ENCODE data around the gene SPAG9. TPM values are rescaled to one million over a fixed set of nuclear protein-coding genes. Genes with fewer than 3 reads are reported as not detected.

The SPAG9 gene
- total and polyA plus RNA-seq, 2 of the 8 experiments (the other 6 are each of a cell fraction or from before 2014, with no cell fraction given), result 9.8 to 63.8 TPM

DNA sequence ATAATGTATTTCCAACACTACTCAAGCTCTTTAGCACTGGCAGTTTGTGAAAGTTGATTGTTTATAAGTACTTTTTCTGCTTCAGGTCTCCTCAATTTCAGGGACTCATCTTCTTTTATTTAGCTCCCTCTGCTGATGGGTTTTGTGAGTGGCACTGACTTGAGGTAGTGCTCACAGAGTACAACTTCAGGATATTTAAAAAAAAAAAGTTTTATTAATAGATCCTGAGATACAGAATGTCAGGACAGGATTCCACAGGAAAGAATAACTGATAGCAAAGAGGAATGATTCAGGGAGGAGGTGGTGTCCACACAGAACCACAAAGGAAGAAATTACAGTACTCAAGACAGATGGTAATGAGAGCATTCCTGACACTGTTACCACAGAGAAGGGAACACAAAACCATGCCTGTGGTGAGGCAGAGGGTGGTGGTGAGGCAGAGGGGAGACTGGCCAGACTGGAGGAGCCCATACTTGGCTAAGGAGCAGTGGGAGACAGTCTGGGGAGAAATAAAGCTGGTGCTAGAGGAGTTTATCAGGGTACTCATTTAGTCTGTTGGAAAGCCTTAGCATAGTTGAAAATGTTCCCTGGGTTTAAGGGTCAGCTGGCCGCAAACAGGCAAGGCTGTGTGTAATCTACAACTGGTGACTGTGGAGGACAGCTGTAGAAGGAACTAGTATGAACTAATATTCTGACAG is 63.7 kb downstream of the SPAG9 start (continued):
- TF ChIP-seq, protein P1, sequence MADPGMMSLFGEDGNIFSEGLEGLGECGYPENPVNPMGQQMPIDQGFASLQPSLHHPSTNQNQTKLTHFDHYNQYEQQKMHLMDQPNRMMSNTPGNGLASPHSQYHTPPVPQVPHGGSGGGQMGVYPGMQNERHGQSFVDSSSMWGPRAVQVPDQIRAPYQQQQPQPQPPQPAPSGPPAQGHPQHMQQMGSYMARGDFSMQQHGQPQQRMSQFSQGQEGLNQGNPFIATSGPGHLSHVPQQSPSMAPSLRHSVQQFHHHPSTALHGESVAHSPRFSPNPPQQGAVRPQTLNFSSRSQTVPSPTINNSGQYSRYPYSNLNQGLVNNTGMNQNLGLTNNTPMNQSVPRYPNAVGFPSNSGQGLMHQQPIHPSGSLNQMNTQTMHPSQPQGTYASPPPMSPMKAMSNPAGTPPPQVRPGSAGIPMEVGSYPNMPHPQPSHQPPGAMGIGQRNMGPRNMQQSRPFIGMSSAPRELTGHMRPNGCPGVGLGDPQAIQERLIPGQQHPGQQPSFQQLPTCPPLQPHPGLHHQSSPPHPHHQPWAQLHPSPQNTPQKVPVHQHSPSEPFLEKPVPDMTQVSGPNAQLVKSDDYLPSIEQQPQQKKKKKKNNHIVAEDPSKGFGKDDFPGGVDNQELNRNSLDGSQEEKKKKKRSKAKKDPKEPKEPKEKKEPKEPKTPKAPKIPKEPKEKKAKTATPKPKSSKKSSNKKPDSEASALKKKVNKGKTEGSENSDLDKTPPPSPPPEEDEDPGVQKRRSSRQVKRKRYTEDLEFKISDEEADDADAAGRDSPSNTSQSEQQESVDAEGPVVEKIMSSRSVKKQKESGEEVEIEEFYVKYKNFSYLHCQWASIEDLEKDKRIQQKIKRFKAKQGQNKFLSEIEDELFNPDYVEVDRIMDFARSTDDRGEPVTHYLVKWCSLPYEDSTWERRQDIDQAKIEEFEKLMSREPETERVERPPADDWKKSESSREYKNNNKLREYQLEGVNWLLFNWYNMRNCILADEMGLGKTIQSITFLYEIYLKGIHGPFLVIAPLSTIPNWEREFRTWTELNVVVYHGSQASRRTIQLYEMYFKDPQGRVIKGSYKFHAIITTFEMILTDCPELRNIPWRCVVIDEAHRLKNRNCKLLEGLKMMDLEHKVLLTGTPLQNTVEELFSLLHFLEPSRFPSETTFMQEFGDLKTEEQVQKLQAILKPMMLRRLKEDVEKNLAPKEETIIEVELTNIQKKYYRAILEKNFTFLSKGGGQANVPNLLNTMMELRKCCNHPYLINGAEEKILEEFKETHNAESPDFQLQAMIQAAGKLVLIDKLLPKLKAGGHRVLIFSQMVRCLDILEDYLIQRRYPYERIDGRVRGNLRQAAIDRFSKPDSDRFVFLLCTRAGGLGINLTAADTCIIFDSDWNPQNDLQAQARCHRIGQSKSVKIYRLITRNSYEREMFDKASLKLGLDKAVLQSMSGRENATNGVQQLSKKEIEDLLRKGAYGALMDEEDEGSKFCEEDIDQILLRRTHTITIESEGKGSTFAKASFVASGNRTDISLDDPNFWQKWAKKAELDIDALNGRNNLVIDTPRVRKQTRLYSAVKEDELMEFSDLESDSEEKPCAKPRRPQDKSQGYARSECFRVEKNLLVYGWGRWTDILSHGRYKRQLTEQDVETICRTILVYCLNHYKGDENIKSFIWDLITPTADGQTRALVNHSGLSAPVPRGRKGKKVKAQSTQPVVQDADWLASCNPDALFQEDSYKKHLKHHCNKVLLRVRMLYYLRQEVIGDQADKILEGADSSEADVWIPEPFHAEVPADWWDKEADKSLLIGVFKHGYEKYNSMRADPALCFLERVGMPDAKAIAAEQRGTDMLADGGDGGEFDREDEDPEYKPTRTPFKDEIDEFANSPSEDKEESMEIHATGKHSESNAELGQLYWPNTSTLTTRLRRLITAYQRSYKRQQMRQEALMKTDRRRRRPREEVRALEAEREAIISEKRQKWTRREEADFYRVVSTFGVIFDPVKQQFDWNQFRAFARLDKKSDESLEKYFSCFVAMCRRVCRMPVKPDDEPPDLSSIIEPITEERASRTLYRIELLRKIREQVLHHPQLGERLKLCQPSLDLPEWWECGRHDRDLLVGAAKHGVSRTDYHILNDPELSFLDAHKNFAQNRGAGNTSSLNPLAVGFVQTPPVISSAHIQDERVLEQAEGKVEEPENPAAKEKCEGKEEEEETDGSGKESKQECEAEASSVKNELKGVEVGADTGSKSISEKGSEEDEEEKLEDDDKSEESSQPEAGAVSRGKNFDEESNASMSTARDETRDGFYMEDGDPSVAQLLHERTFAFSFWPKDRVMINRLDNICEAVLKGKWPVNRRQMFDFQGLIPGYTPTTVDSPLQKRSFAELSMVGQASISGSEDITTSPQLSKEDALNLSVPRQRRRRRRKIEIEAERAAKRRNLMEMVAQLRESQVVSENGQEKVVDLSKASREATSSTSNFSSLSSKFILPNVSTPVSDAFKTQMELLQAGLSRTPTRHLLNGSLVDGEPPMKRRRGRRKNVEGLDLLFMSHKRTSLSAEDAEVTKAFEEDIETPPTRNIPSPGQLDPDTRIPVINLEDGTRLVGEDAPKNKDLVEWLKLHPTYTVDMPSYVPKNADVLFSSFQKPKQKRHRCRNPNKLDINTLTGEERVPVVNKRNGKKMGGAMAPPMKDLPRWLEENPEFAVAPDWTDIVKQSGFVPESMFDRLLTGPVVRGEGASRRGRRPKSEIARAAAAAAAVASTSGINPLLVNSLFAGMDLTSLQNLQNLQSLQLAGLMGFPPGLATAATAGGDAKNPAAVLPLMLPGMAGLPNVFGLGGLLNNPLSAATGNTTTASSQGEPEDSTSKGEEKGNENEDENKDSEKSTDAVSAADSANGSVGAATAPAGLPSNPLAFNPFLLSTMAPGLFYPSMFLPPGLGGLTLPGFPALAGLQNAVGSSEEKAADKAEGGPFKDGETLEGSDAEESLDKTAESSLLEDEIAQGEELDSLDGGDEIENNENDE (IDR thresholded peaks at IDR 0.05; ENCODE audit: insufficient replicate concordance, low read length), result peak; percentile 68
- TF ChIP-seq ZNF274 (IDR thresholded peaks at IDR 0.05; ENCODE audit: borderline replicate concordance, extremely low read depth, low read length) (no peak), POLR2A (IDR thresholded peaks at IDR 0.05; ENCODE audit: control extremely low read depth in 1 of 2, low read depth in 2 of 2, low read length in 2 of 2) (no peak), YY1 (IDR thresholded peaks at IDR 0.05; ENCODE audit: low read depth, low read length) (no peak), SAP30 (IDR thresholded peaks at IDR 0.05; ENCODE audit: insufficient read depth, insufficient replicate concordance, low read length) (no peak), FOSL1 (IDR thresholded peaks at IDR 0.05; ENCODE audit: insufficient read depth, low read depth, low read length) (no peak), HDAC2 (IDR thresholded peaks at IDR 0.05; ENCODE audit: borderline replicate concordance in 1 of 2, low read depth in 2 of 2, low read length in 2 of 2) (0 out of 4 replicates have a peak, but pooled peaks of 1 of the 2 experiments have one; percentile 34)

Data from H1 (cell line).